Kidney capillary endothelial cell (primary cell): ENCODE measurements around the gene SIN3A.
"Not testable (repeated sequence)": the region's sequence is repeated elsewhere in the genome, so short reads cannot be mapped to it uniquely, and the experiment has no call there.

Source experiments
- DNase-seq: peaks from one replicate; pipeline ENCODE4 v3.0.0-alpha.2; 2018; ENCODE audit warnings: low spot score

SIN3A gene

DNA sequence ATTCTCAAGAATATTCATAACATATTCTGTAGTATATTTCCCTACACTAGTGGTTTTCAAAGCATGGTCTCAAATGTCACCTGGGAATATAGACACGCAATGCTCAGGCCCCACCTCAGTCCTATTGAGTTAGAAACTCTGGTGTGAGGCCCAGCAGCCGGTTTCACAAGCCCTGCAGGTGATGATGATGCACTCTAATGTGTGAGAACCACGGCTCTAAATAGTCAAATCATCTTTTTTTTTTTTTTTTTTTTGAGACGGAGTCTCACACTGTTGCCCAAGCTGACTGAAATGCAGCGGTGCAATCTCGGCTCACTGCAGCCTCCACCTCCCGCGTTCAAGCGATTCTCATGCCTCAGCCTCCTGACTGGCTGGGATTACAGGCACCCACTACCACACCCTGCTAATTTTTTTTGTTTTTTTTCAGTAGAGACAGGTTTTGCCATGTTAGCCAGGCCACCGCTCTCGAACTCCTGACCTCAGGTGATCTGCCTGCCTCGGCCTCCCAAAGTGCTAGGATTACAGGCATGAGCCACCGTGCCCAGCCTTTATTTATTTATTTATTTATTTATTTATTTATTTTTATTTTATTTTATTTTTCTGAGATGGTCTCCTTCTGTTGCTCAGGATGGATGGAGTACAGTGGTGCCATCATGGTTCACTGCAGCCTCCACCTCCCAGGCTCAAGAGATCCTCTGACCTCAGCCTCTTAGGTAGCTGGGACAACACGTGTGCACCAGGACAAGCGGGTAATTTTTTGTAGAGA lies 117.7 kb downstream of the SIN3A start:
- DNase-seq, result not testable (repeated sequence)

DNA sequence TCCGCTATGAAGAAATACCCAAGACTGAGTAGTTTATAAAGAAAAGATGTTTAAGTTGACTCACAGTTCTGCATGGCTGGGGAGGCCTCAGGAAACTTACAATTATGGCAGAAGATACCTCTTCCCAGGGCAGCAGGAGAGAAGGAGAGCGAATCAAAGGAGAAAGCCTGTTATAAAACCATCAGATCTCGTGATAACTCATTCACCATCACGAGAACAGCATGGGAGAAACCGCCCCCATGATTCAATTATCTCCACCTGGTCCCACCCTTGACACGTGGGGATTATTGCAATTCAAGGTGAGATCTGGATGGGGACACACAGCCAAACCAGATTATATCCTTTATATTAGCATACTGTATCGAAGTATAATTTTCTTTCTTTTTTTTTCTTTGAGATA lies 119.4 kb downstream of the SIN3A start:
- DNase-seq, result not testable (repeated sequence)

DNA sequence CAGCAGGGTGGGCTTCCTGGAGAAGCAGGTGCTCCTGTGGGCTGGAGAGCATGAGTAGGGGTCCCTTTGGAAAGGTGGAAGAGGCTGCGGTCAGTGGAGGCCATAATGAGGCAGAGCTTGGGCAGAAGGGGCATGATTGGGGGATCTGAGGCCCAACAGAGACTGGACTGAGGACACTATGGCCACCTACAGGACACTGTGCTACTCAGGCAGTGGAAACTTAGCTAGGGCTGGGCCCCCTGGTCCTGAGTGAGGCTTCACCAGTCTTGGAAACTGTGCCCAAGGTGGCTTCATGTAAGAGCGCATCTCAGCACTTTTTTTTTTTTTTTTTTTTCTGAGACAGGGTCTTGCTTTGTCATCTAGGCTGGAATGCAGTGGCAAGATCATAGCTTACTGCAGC lies 121.9 kb downstream of the SIN3A start:
- DNase-seq, result no peak

DNA sequence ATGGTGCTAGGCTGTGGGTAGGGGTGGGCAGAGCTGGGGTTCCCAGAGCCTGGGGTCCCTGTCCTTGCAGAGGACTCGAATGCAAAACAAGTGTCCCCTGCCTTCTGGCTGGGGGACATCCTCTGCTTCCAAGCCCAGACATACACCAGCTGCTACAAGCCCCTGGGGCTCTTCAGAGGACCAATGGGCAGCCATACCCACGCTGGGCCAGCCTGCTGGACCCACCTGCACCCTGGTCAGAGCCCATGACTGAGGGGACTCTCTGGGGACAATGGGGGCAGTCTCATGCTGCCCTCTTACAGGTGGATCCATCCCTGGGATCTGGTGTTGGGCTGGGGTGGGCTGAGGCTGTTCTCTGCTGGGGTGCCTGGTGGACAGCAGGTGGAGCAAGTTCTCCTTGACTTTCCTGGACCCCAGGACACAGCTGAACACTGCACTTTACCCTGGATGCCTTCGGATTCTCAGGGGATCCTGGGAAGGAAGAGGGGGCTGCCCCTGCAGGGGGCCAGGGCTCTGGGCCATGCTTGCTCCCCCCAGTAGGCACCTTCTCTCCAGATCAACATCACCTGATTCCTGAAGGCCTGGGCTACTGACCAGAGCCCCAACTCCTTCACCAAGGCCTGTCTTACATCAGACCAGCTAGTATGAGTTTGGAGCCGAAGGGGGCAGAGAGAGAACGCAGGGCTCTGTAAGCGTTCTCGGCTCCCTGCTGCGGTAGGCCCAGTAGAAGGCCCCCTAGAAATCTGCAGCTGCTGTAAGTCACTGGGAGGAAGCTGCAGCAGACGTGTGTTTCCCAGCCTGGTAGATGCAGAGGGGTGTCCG lies 122.8 kb downstream of the SIN3A start:
- no peak for DNase-seq

DNA sequence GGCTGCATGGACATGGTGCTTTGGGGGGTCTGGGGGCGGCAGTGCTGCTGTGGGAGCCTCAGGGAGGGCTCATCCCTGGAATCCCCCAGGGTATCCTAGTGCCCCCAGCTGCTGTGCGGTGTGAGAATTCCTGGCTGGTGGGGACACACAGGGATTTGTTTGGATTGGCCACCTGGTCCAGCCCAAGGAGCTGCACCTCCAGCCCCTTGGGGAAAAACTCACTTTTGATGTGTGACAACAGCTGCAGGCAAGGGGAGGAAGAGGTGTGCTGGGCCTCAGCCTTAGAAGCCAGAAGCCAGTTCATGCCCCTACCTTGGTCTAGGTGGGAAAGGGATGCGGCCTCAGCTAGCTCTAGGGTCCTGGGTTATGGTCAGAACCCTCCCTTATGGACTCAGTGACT lies 124.0 kb downstream of the SIN3A start:
- no peak for DNase-seq

DNA sequence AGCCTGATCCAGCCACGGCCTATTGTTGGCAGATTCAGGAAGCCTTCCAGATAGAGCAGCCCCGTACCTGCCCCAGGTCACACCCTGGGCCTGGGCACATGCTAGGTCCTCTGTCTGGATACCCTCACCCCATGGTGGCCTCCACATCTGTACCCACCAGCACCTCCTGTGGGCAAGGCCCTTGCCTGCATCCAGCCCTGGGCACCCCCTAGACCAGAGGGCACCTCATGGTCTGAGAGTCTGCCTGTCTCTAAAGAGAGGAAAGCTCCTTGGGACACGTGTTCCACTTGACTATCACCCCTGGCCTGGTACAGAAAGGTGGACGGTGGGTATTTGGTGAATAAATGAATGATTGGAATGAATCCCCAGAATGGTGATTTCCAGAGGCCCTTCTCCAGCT lies 124.5 kb downstream of the SIN3A start:
- DNase-seq, result no peak

DNA sequence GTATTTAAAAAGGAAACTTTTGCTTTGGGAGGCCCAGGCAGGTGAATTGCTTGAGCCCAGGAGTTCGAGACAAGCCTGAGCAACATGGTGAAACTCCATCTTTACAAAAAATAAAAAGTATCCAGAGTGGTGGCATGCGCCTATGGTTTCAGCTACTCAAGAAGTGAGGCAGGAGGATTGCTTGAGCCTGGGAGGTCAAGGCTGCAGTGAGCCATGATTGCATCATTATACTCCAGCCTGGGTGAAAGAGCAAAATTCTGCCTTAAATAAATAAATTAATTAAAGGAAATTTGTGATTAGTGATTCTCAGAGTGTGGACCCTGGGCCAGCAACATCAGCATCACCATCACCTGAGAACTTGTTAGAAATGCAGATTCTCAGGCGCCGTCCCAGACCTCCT lies 125.6 kb downstream of the SIN3A start:
- no peak for DNase-seq

DNA sequence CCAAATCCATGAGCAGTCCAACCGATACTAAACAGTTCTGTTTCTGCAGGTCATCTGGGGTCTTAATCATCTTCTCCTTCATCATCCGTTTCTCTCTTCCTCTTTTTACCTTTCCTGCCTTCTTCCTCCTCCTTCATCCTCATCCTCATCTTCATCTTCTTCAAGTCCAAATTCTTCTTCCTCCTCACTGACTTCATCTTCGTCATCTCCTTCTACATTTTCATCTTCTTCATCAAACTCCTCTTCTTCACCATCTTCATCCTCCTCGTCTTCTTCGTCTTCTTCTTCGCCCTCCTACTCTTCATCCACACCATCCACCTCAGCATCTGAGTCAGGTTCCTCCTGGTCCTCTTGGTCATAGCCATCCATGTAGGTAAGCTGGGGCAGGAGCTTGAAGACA lies 129.8 kb downstream of the SIN3A start:
- no peak for DNase-seq
